Measurements from ENCODE around the gene ATP10A. TPM values are rescaled to one million over a fixed set of nuclear protein-coding genes. Genes with fewer than 3 reads are reported as not detected.
A peak's percentile ranks its signal among the peaks of the same experiment; 100 is the strongest.

ATP10A gene
- total and polyA plus RNA-seq, 11 donors, result 0.53 to 3.3 (median 1.0) TPM

- no peak for TF ChIP-seq POLR2A (IDR thresholded peaks at IDR 0.05)
- no peak for TF ChIP-seq CTCF (IDR thresholded peaks at IDR 0.05)
- Histone ChIP-seq H3K36me3 (peaks cover 0 to 2% (median 0%) of the 10 kb centered on the region in 9 donors), H3K27me3 (no peaks in the 10 kb centered on the region), H3K9me3 (no peaks in the 10 kb centered on the region), H3K4me1 (peaks cover 0 to 8% (median 0%) of the 10 kb centered on the region in 12 donors), H3K27ac (no peak overlapping the region), H3K4me3 (no peak overlapping the region)
- DNase-seq, result no peak
- no peak for ATAC-seq
- 87% methylated on average over 15 of the region's 15 CpGs for WGBS, 4 donors
- intact Hi-C loops (cut with DNase I), result no loop called here
Observed at GRCh38 chr15:25728816-25729215, 134.3 kb downstream of the ATP10A start.

DNA sequence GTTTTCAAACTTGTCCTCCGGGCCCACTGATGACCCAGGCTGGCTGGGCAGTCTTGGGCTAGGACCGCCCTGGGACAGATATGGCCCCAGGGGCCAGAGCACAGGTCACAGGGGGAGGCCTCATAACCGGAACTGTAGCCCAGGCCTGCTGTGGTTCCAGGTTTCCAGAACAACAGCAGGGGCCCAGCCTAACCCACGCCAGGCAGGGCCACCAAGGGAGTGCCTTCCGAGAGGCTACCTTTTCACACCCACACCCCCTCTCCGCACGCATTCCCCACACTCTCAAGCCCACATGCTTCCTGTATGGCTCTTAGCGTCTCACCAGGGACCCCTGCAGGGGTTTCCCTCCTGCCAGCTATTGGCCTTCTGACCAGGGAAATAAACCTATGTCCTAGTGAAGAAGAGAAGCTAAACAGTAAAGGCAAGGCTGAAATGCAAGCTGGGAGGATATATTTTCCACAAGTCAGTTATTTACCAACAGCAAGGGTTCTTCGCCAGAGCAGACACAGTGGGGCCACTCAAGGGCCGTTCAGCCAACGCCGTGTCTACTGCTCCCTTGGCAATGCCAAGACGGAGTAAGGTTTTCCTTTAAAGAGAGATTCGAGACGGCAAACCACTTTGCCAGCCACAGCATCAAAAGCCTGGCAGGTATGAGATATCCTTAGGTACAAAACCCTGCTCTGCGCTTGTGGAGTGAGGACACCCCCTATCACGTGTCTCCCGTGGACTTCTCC, 135.1 kb downstream of the ATP10A start:
- DNase-seq, result no peak
- Histone ChIP-seq H3K36me3 (peaks cover 0 to 2% (median 0%) of the 10 kb centered on the region in 9 donors), H3K27ac (no peak overlapping the region), H3K9me3 (no peaks in the 10 kb centered on the region), H3K27me3 (no peaks in the 10 kb centered on the region), H3K4me1 (peaks cover 0 to 8% (median 0%) of the 10 kb centered on the region in 12 donors), H3K4me3 (no peak overlapping the region)
- no peak for TF ChIP-seq POLR2A (IDR thresholded peaks at IDR 0.05)
- TF ChIP-seq CTCF (IDR thresholded peaks at IDR 0.05), result no peak
- no peak for ATAC-seq
- WGBS, 4 donors, result 84 to 87% (median 84%) methylated on average over 17 to 18 of the region's 18 CpGs
- intact Hi-C loops (cut with DNase I), result no loop called here

GRCh38 chr15:25727116-25727515, 136.0 kb downstream of the ATP10A start:
- peak in 1 of 5 donors; percentile 7 for DNase-seq
- H3K27ac ChIP-seq, result no peak overlapping the region
- no peak overlapping the region for H3K4me3 ChIP-seq
- peaks cover 0 to 8% (median 0%) of the 10 kb centered on the region in 12 donors for H3K4me1 ChIP-seq
- no peaks in the 10 kb centered on the region for H3K27me3 ChIP-seq
- intact Hi-C loops (cut with DNase I), result no loop called here
- ATAC-seq, result no peak
- no peaks in the 10 kb centered on the region for H3K9me3 ChIP-seq
- no peak for TF ChIP-seq POLR2A (IDR thresholded peaks at IDR 0.05)
- TF ChIP-seq CTCF (IDR thresholded peaks at IDR 0.05), result no peak
- 89 to 94% (median 92%) methylated on average over 15 of the region's 15 CpGs for WGBS, 4 donors
- peaks cover 0 to 2% (median 0%) of the 10 kb centered on the region in 9 donors for H3K36me3 ChIP-seq

- peaks cover 0 to 5% (median 0%) of the 10 kb centered on the region in 9 donors for H3K36me3 ChIP-seq
- no peaks in the 10 kb centered on the region for H3K4me1 ChIP-seq
- no peak overlapping the region for H3K27ac ChIP-seq
- H3K9me3 ChIP-seq, result no peaks in the 10 kb centered on the region
- DNase-seq (peak in 1 of 5 donors; percentile 6), ATAC-seq (no peak)
- 92 to 96% (median 94%) methylated on average over 14 of the region's 14 CpGs for WGBS, 4 donors
- no peak for TF ChIP-seq POLR2A (IDR thresholded peaks at IDR 0.05)
- TF ChIP-seq CTCF (IDR thresholded peaks at IDR 0.05), result no peak
- no peak overlapping the region for H3K4me3 ChIP-seq
- H3K27me3 ChIP-seq, result no peaks in the 10 kb centered on the region
- intact Hi-C loops (cut with DNase I), result no loop called here
Observed at GRCh38 chr15:25725758-25726157, 137.4 kb downstream of the ATP10A start.

All from heart left ventricle (tissue), 16 donors.